K562 (cell line): Measurements from ENCODE around the gene TRABD2B.

Experiments used
- BRF2 ChIP-seq: IDR thresholded peaks from 3 replicates; pipeline ENCODE4 v1.6.1; 2011; ENCODE audit warnings: borderline replicate concordance, mild to moderate bottlenecking; ENCODE audit not compliant: insufficient read length, insufficient read depth
- FOXK2 ChIP-seq, 2 experiments: fragments of 450-650 bp; IDR thresholded peaks in 1 of 2; conservative IDR thresholded peaks in 1 of 2; 2 replicates each; pipeline ENCODE4 v1.6.1; 2016; ENCODE audit warnings: low read depth in 2 of 2, mild to moderate bottlenecking in 1 of 2
- KLF10 ChIP-seq: fragments of 250-450 bp; sonication (Bioruptor Pico); IDR thresholded peaks from 2 replicates; pipeline ENCODE4 v1.6.1; 2021; ENCODE audit warnings: matching md5 sums
- MECOM ChIP-seq: fragments of 250-450 bp; sonication (Bioruptor Pico); IDR thresholded peaks from 2 replicates; pipeline ENCODE4 v1.8.0; 2022; ENCODE audit warnings: inconsistent platforms
- MYC ChIP-seq, 2 experiments: fragments of 250-450 bp in 1 of 2; sonication (Bioruptor Pico) in 1 of 2; IDR thresholded peaks; 2 replicates each; pipeline versions ENCODE4 v1.5.1 to v1.6.1; 2012 to 2021; ENCODE audit warnings: low read depth in 2 of 2, borderline replicate concordance in 1 of 2, improper control_type of control experiment in 1 of 2, low read length in 1 of 2, mild to moderate bottlenecking in 1 of 2, moderate library complexity in 1 of 2
- NR0B1 ChIP-seq: fragments of 450-650 bp; IDR thresholded peaks from one replicate; pipeline ENCODE4 v1.6.1; 2018; ENCODE audit warnings: mild to moderate bottlenecking, moderate library complexity; ENCODE audit not compliant: partially characterized antibody
- SMC3 ChIP-seq: conservative IDR thresholded peaks from 2 replicates; pipeline ENCODE4 v1.6.1; 2011; ENCODE audit warnings: low read depth, low read length, improper control_type of control experiment; ENCODE audit not compliant: insufficient read depth
- ZBTB8A ChIP-seq: fragments of 450-650 bp; IDR thresholded peaks from 2 replicates; pipeline ENCODE4 v1.6.1; 2018; ENCODE audit warnings: mild to moderate bottlenecking, moderate library complexity; ENCODE audit not compliant: partially characterized antibody
- ZBTB9 ChIP-seq: fragments of 450-650 bp; formaldehyde crosslinking; IDR thresholded peaks from 2 replicates; pipeline ENCODE4 v1.4.0; 2020; ENCODE audit warnings: mild to moderate bottlenecking, moderate library complexity
- ZNF12 ChIP-seq: sonication (generic); formaldehyde crosslinking; IDR thresholded peaks from 2 replicates; pipeline ENCODE4 v1.4.0; 2020; ENCODE audit warnings: mild to moderate bottlenecking, missing genetic modification reagents
- ZNF274 ChIP-seq: IDR thresholded peaks from 2 replicates; pipeline ENCODE4 v1.6.1; 2011; ENCODE audit warnings: low read depth, mild to moderate bottlenecking, low read length, moderate library complexity, borderline replicate concordance
- ZNF639 ChIP-seq, 2 experiments: fragments of 200-800 bp in 1 of 2; sonication (Bioruptor generic) in 1 of 2; sonication (generic) in 1 of 2; formaldehyde crosslinking in 1 of 2; IDR thresholded peaks in 1 of 2; conservative IDR thresholded peaks in 1 of 2; 2 replicates each; pipeline versions ENCODE4 v1.5.0 to v1.6.1; 2016 to 2020; ENCODE audit warnings: missing compliant biosample characterization in 1 of 2, missing genetic modification characterization in 1 of 2, missing genetic modification reagents in 1 of 2

- TF ChIP-seq ZNF274, result no peak
- TF ChIP-seq ZBTB8A, result no peak
- no peak for TF ChIP-seq NR0B1
- no peak for TF ChIP-seq SMC3
- no peak for TF ChIP-seq FOXK2 (conservative IDR thresholded peaks at IDR 0.05 in 1 of 2, IDR thresholded peaks at IDR 0.05 in 1 of 2; ENCODE audit: low read depth in 2 of 2)
- TF ChIP-seq BRF2, result no peak
- TF ChIP-seq MYC (IDR thresholded peaks at IDR 0.05; ENCODE audit: low read depth, low read length), result no peak
- no peak for TF ChIP-seq MYC (CRISPR knock-in tag; IDR thresholded peaks at IDR 0.05; ENCODE audit: borderline replicate concordance, low read depth)
- no peak for TF ChIP-seq ZBTB9 (CRISPR knock-in tag)
- no peak for TF ChIP-seq KLF10
- TF ChIP-seq ZNF12 (CRISPR knock-in tag), result no peak
- no peak for TF ChIP-seq ZNF639 (CRISPR knock-in tag; conservative IDR thresholded peaks at IDR 0.05 in 1 of 2, IDR thresholded peaks at IDR 0.05 in 1 of 2)
- no peak for TF ChIP-seq MECOM (CRISPR knock-in tag)
Observed at GRCh38 chr1:47911424-47911823, 85.8 kb downstream of the TRABD2B start.
